ENCODE measurements around the gene ADRB2. TPM values are rescaled to one million over a fixed set of nuclear protein-coding genes. Genes with fewer than 3 reads are reported as not detected.

Gene ADRB2
- total and polyA plus RNA-seq, 10 of the 15 experiments (the other 5 are each of a cell fraction or from before 2014, with no cell fraction given), result 0.03 to 0.34 (median 0.18) TPM; not detected in 1

DNA sequence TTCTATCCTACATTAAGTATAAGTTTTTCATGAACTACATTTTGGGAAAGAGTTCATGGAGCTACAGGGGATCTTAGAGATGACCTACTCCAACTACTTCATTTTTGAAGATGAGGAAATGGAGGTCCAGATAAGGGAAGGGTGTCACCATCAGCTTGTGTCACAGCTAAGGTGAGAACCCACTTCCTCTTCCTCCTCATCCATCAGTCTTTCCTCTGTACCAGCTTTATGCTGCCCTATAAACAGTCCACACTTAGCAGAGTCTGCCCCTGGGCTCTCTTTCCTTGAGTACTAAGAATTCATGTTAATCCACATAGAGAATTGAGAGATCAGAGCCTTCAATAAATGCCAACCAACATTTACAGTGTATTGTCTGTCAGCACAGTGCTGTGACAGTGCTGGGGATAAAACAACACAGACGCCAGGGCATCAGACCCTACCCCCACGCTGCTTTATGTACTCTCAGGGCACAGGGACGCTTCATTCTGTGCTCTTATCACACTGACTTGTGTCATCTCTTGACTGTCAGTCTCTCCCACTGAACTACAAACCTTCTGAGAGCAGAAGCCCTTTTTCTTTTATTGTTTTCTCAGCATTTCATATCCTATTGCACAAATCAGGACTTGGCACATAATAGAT, 22.1 kb downstream of the ADRB2 start (continued):
- no peak for TF ChIP-seq SREBF2 (IDR thresholded peaks at IDR 0.05; ENCODE audit: low read length)
- TF ChIP-seq PML (IDR thresholded peaks at IDR 0.05; ENCODE audit: low read length), result no peak
- TF ChIP-seq, protein P1, sequence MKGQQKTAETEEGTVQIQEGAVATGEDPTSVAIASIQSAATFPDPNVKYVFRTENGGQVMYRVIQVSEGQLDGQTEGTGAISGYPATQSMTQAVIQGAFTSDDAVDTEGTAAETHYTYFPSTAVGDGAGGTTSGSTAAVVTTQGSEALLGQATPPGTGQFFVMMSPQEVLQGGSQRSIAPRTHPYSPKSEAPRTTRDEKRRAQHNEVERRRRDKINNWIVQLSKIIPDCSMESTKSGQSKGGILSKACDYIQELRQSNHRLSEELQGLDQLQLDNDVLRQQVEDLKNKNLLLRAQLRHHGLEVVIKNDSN (IDR thresholded peaks at IDR 0.05; ENCODE audit: borderline replicate concordance, extremely low read length, insufficient read depth, low read depth, low read length), result no peak

DNA sequence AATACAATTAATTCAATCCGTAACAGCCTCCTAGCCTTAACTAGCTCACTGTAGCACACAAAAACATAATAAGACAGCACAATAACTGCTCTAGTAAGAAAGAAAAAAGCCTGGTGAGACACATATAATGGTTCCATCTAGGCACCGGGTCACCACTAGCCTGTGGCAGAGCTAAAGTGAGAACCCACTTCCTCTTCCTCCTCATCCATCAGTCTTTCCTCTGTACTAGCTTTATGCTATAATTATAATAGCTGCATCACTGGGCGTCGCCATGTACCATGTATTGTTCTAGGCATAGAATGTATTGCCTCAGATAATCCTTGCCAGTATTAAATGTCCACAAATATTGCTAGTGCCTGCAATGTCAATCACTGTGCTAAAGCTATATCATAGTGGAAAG, 23.1 kb downstream of the ADRB2 start:
- no TSS peak for BruUV-seq (replicated peaks)
- H3K9me3 ChIP-seq (replicated peaks; ENCODE audit: control insufficient read depth, insufficient read depth, low read length), result no peaks in the 10 kb centered on the region
- FAIRE-seq (no peak), DNase-seq (ENCODE audit: low read depth, low spot score) (no peak), ATAC-seq (peak; percentile 54)
- H3K9ac ChIP-seq (ENCODE audit: control insufficient read depth, insufficient read depth, low read length), result no peak overlapping the region
- WGBS (ENCODE audit: insufficient coverage, insufficient replicate concordance, low lambda C conversion rate, missing lambda C conversion rate), result 9% methylated on average over 4 of the region's 4 CpGs
- TF ChIP-seq, protein P2, sequence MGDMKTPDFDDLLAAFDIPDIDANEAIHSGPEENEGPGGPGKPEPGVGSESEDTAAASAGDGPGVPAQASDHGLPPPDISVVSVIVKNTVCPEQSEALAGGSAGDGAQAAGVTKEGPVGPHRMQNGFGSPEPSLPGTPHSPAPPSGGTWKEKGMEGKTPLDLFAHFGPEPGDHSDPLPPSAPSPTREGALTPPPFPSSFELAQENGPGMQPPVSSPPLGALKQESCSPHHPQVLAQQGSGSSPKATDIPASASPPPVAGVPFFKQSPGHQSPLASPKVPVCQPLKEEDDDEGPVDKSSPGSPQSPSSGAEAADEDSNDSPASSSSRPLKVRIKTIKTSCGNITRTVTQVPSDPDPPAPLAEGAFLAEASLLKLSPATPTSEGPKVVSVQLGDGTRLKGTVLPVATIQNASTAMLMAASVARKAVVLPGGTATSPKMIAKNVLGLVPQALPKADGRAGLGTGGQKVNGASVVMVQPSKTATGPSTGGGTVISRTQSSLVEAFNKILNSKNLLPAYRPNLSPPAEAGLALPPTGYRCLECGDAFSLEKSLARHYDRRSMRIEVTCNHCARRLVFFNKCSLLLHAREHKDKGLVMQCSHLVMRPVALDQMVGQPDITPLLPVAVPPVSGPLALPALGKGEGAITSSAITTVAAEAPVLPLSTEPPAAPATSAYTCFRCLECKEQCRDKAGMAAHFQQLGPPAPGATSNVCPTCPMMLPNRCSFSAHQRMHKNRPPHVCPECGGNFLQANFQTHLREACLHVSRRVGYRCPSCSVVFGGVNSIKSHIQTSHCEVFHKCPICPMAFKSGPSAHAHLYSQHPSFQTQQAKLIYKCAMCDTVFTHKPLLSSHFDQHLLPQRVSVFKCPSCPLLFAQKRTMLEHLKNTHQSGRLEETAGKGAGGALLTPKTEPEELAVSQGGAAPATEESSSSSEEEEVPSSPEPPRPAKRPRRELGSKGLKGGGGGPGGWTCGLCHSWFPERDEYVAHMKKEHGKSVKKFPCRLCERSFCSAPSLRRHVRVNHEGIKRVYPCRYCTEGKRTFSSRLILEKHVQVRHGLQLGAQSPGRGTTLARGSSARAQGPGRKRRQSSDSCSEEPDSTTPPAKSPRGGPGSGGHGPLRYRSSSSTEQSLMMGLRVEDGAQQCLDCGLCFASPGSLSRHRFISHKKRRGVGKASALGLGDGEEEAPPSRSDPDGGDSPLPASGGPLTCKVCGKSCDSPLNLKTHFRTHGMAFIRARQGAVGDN (IDR thresholded peaks at IDR 0.05), result no peak
- TF ChIP-seq KAT2A (conservative IDR thresholded peaks at IDR 0.05; ENCODE audit: control insufficient read depth, low read depth, low read length) (no peak), SUZ12 (IDR thresholded peaks at IDR 0.05; ENCODE audit: unreplicated experiment) (no peak), SMC3 (IDR thresholded peaks at IDR 0.05; ENCODE audit: borderline replicate concordance, low read length) (no peak), TARDBP (IDR thresholded peaks at IDR 0.05; ENCODE audit: borderline replicate concordance) (no peak), ZNF217 (IDR thresholded peaks at IDR 0.05) (no peak), SPI1 (IDR thresholded peaks at IDR 0.05; ENCODE audit: borderline replicate concordance, insufficient read depth, low read depth, low read length) (0 out of 2 replicates have a peak, but pooled peaks have one; percentile 20)
- TF ChIP-seq, protein P3, sequence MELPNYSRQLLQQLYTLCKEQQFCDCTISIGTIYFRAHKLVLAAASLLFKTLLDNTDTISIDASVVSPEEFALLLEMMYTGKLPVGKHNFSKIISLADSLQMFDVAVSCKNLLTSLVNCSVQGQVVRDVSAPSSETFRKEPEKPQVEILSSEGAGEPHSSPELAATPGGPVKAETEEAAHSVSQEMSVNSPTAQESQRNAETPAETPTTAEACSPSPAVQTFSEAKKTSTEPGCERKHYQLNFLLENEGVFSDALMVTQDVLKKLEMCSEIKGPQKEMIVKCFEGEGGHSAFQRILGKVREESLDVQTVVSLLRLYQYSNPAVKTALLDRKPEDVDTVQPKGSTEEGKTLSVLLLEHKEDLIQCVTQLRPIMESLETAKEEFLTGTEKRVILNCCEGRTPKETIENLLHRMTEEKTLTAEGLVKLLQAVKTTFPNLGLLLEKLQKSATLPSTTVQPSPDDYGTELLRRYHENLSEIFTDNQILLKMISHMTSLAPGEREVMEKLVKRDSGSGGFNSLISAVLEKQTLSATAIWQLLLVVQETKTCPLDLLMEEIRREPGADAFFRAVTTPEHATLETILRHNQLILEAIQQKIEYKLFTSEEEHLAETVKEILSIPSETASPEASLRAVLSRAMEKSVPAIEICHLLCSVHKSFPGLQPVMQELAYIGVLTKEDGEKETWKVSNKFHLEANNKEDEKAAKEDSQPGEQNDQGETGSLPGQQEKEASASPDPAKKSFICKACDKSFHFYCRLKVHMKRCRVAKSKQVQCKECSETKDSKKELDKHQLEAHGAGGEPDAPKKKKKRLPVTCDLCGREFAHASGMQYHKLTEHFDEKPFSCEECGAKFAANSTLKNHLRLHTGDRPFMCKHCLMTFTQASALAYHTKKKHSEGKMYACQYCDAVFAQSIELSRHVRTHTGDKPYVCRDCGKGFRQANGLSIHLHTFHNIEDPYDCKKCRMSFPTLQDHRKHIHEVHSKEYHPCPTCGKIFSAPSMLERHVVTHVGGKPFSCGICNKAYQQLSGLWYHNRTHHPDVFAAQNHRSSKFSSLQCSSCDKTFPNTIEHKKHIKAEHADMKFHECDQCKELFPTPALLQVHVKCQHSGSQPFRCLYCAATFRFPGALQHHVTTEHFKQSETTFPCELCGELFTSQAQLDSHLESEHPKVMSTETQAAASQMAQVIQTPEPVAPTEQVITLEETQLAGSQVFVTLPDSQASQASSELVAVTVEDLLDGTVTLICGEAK (IDR thresholded peaks at IDR 0.05; ENCODE audit: borderline replicate concordance), result no peak
- CTCF ChIA-PET, result interaction anchor here (1.0 to 2.8 kb wide), 2 partner anchors 28 to 32 kb away, joined by 3 to 9 read pairs; no protein-coding TSS in a partner anchor
- RAD21 ChIA-PET (ENCODE audit: unreplicated experiment), result interaction anchor here (1.2 kb wide), 1 partner anchor 108 kb away, joined by 3 read pairs; no protein-coding TSS in a partner anchor
- in situ Hi-C loops (cut with MboI) (no loop called here), intact Hi-C loops (cut with micrococcal nuclease; ENCODE audit: unreplicated experiment) (no loop called here)
- POLR2A ChIA-PET, result no interaction called here
- H3K4me3 ChIP-seq, result no peak overlapping the region
- no peak overlapping the region for H2AFZ ChIP-seq (ENCODE audit: control insufficient read depth, low read depth, low read length)
- H3K27me3 ChIP-seq (replicated peaks in 1 of 2; ENCODE audit: control insufficient read depth in 2 of 2, insufficient read depth in 2 of 2, low read length in 1 of 2), result no peaks in the 10 kb centered on the region
- SMC1A ChIA-PET (ENCODE audit: uncharacterized antibody, unreplicated experiment), result interaction anchor here (0.7 to 1.4 kb wide), 3 partner anchors 101 to 162 kb away, joined by 3 read pairs; no protein-coding TSS in a partner anchor
- H3K4me2 ChIP-seq (ENCODE audit: control insufficient read depth, insufficient read depth), result no peak overlapping the region
- H3K79me2 ChIP-seq (ENCODE audit: control insufficient read depth, insufficient read depth, low read length), result no peaks in the 10 kb centered on the region
- no peak overlapping the region for H3K27ac ChIP-seq (ENCODE audit: control insufficient read depth, insufficient read depth)
- H4K20me1 ChIP-seq (ENCODE audit: control insufficient read depth, insufficient read depth), result no peaks in the 10 kb centered on the region
- H3K36me3 ChIP-seq (ENCODE audit: control insufficient read depth in 2 of 2, insufficient read depth in 2 of 2, low read length in 1 of 2), result no peaks in the 10 kb centered on the region
- no peaks in the 10 kb centered on the region for H3K4me1 ChIP-seq (ENCODE audit: control insufficient read depth, insufficient read depth, low read length)

All from GM12878 (cell line).